Measurements from ENCODE around the gene KIRREL1. TPM values are rescaled to one million over a fixed set of nuclear protein-coding genes. Genes with fewer than 3 reads are reported as not detected.

The KIRREL1 gene
- total RNA-seq, 1 experiment from 2014 or later, result 42.4 TPM

DNA sequence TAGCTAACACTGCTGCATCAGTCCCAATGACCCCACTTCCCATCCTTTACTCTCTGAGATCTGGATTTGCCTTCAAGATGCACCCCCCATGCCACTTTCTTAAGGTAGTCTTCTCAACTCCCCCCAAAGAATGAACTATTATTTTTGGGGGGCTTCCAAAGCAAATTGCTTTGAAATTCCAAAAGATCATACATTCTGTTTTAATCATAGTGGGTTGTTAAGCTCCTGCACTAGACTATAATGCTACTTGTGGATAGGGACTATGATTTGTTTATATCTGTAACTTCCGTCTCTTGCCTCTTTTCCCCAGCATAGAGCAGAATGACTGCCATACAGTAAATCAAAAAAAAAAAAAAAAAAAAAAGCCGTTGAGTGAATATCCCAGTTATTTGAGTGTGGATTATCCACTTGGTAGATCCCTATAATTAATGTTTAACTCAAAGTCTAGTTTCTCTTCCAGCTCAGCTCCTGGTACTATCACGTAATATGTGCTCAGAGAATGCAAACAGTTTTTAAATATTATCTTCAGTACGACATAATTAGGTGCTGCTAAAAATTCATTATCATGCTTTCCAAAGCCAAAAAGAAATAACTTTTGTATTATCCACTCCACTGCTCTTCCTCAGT is 26.9 kb downstream of the KIRREL1 start (continued):
- TF ChIP-seq, protein P1, sequence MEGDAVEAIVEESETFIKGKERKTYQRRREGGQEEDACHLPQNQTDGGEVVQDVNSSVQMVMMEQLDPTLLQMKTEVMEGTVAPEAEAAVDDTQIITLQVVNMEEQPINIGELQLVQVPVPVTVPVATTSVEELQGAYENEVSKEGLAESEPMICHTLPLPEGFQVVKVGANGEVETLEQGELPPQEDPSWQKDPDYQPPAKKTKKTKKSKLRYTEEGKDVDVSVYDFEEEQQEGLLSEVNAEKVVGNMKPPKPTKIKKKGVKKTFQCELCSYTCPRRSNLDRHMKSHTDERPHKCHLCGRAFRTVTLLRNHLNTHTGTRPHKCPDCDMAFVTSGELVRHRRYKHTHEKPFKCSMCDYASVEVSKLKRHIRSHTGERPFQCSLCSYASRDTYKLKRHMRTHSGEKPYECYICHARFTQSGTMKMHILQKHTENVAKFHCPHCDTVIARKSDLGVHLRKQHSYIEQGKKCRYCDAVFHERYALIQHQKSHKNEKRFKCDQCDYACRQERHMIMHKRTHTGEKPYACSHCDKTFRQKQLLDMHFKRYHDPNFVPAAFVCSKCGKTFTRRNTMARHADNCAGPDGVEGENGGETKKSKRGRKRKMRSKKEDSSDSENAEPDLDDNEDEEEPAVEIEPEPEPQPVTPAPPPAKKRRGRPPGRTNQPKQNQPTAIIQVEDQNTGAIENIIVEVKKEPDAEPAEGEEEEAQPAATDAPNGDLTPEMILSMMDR (IDR thresholded peaks at IDR 0.05), result no peak
- no peak for TF ChIP-seq HMGA2 (CRISPR knock-in tag; IDR thresholded peaks at IDR 0.05)
- TF ChIP-seq, protein P2, sequence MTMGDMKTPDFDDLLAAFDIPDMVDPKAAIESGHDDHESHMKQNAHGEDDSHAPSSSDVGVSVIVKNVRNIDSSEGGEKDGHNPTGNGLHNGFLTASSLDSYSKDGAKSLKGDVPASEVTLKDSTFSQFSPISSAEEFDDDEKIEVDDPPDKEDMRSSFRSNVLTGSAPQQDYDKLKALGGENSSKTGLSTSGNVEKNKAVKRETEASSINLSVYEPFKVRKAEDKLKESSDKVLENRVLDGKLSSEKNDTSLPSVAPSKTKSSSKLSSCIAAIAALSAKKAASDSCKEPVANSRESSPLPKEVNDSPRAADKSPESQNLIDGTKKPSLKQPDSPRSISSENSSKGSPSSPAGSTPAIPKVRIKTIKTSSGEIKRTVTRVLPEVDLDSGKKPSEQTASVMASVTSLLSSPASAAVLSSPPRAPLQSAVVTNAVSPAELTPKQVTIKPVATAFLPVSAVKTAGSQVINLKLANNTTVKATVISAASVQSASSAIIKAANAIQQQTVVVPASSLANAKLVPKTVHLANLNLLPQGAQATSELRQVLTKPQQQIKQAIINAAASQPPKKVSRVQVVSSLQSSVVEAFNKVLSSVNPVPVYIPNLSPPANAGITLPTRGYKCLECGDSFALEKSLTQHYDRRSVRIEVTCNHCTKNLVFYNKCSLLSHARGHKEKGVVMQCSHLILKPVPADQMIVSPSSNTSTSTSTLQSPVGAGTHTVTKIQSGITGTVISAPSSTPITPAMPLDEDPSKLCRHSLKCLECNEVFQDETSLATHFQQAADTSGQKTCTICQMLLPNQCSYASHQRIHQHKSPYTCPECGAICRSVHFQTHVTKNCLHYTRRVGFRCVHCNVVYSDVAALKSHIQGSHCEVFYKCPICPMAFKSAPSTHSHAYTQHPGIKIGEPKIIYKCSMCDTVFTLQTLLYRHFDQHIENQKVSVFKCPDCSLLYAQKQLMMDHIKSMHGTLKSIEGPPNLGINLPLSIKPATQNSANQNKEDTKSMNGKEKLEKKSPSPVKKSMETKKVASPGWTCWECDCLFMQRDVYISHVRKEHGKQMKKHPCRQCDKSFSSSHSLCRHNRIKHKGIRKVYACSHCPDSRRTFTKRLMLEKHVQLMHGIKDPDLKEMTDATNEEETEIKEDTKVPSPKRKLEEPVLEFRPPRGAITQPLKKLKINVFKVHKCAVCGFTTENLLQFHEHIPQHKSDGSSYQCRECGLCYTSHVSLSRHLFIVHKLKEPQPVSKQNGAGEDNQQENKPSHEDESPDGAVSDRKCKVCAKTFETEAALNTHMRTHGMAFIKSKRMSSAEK (CRISPR knock-in tag; IDR thresholded peaks at IDR 0.05; ENCODE audit: borderline replicate concordance), result no peak
- TF ChIP-seq, protein P3, sequence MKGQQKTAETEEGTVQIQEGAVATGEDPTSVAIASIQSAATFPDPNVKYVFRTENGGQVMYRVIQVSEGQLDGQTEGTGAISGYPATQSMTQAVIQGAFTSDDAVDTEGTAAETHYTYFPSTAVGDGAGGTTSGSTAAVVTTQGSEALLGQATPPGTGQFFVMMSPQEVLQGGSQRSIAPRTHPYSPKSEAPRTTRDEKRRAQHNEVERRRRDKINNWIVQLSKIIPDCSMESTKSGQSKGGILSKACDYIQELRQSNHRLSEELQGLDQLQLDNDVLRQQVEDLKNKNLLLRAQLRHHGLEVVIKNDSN (CRISPR knock-in tag; IDR thresholded peaks at IDR 0.05), result no peak

DNA sequence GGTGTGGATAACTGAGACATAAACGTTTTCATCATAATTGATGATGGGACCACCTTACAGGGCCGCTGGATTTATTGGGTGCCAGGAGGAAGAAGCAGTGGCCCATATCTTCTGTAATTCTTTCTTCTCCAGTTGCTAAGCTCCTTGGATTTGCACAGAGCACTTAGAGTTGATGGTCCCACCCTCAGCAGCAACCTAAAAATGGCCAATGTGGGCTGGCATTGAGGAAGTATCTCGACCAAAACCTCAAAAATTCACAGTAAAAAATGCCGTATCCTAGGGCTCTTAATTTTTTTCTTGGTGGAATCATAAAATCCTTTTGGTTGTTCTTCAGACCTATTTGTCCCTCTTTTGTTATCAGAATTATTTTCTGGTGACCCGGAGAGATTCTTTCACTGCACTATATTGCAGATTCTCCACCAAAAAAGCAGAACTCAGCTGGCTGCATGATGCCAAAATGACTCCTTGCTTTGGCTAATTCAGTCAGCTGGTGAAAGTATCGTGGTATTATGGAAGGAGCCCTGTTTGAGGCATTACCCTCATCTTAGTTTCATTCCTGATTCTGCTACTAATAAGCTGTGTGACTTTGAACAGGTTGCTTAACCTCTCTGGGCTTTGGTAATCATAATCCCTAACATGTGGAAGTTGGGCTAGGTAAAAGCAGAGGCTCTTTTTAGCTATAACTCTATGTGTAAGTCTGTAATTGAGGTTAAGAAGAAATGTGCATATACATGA is 27.6 kb downstream of the KIRREL1 start:
- CTCF ChIA-PET, result interaction anchor here (0.6 to 2.4 kb wide), 8 partner anchors 10 to 101 kb away, joined by 3 to 23 read pairs (median 5); no protein-coding TSS in a partner anchor

DNA sequence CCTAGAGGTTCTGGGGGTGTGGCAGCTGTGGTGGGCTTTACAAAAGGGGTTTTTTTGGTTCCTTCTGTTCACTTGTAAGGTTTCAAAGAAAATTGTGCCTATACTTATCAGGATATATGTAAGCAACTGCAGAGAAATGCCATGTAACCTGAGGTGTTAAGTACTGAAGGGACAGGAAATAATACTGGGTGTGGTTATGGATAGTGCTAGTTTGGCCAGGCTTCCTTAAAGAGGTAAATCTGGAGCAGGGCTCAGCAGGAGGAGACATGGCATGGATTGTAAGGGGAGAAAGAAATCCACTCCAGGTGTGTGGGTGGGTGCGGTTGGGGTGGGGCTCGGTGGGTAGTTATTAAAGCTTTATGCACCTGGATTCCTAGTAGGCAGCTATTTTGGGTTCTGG is 28.3 kb downstream of the KIRREL1 start:
- POLR2A ChIA-PET, result no interaction called here
- Mint-ChIP-seq H3K4me3 (no peak overlapping the region), H3K27me3 (ENCODE audit: low read depth) (no peaks in the 10 kb centered on the region), H3K9me3 (no peaks in the 10 kb centered on the region), H3K4me1 (peaks cover 90% of the 10 kb centered on the region), H3K27ac (peak overlapping the region; percentile 42; the same call in 1 of the 2 replicates), H3K36me3 (no peaks in the 10 kb centered on the region; the same call in 1 of the 2 replicates)
- no peak for TF ChIP-seq GRHL2 (CRISPR knock-in tag; IDR thresholded peaks at IDR 0.05; ENCODE audit: insufficient replicate concordance, severe bottlenecking)
- TF ChIP-seq ZNF121 (CRISPR knock-in tag; IDR thresholded peaks at IDR 0.05), result 0 out of 2 replicates have a peak, but pooled peaks have one; percentile 29
- CTCF ChIA-PET, result interaction anchor here (0.9 to 1.7 kb wide), 4 partner anchors 14 to 100 kb away, joined by 3 to 5 read pairs (median 4); no protein-coding TSS in a partner anchor
- DNase-seq (ENCODE audit: low spot score), result no peak
- no peak for ATAC-seq

More for the DNA sequence above, 27.6 kb downstream of the KIRREL1 start:
- DNase-seq (ENCODE audit: low spot score) (no peak), ATAC-seq (no peak)
- H3K4me3 Mint-ChIP-seq, result no peak overlapping the region
- H3K9me3 Mint-ChIP-seq, result no peaks in the 10 kb centered on the region
- no peaks in the 10 kb centered on the region for H3K27me3 Mint-ChIP-seq (ENCODE audit: low read depth)
- POLR2A ChIA-PET, result no interaction called here
- TF ChIP-seq, protein P4, sequence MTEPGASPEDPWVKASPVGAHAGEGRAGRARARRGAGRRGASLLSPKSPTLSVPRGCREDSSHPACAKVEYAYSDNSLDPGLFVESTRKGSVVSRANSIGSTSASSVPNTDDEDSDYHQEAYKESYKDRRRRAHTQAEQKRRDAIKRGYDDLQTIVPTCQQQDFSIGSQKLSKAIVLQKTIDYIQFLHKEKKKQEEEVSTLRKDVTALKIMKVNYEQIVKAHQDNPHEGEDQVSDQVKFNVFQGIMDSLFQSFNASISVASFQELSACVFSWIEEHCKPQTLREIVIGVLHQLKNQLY (CRISPR knock-in tag; IDR thresholded peaks at IDR 0.05), result no peak
- TF ChIP-seq TP53 (CRISPR knock-in tag; IDR thresholded peaks at IDR 0.05) (no peak), MXD4 (CRISPR knock-in tag; IDR thresholded peaks at IDR 0.05; ENCODE audit: borderline replicate concordance) (no peak)
- TF ChIP-seq, protein P5, sequence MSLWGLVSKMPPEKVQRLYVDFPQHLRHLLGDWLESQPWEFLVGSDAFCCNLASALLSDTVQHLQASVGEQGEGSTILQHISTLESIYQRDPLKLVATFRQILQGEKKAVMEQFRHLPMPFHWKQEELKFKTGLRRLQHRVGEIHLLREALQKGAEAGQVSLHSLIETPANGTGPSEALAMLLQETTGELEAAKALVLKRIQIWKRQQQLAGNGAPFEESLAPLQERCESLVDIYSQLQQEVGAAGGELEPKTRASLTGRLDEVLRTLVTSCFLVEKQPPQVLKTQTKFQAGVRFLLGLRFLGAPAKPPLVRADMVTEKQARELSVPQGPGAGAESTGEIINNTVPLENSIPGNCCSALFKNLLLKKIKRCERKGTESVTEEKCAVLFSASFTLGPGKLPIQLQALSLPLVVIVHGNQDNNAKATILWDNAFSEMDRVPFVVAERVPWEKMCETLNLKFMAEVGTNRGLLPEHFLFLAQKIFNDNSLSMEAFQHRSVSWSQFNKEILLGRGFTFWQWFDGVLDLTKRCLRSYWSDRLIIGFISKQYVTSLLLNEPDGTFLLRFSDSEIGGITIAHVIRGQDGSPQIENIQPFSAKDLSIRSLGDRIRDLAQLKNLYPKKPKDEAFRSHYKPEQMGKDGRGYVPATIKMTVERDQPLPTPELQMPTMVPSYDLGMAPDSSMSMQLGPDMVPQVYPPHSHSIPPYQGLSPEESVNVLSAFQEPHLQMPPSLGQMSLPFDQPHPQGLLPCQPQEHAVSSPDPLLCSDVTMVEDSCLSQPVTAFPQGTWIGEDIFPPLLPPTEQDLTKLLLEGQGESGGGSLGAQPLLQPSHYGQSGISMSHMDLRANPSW (CRISPR knock-in tag; conservative IDR thresholded peaks at IDR 0.05; ENCODE audit: low read depth), result no peak
- H3K36me3 Mint-ChIP-seq, result no peaks in the 10 kb centered on the region; the same call in 1 of the 2 replicates
- peak overlapping the region; percentile 81 for H3K27ac Mint-ChIP-seq
- H3K4me1 Mint-ChIP-seq, result peaks cover 92% of the 10 kb centered on the region

Measured in WTC11 (cell line).